ENCODE results near the gene COQ6.
"Not testable (repeated sequence)": the region's sequence is repeated elsewhere in the genome, so short reads cannot be mapped to it uniquely, and the experiment has no call there.

The COQ6 gene

GRCh38 chr14:73977896-73978295 is 27.8 kb downstream of the COQ6 start:
- no peaks in the 10 kb centered on the region for H3K4me1 ChIP-seq (ENCODE audit: control insufficient read depth, insufficient read depth, low read length, unreplicated experiment)
- no peaks in the 10 kb centered on the region for H3K79me2 ChIP-seq (ENCODE audit: control insufficient read depth, insufficient read depth, low read length, unreplicated experiment)
- H3K4me3 ChIP-seq (ENCODE audit: low read depth, low read length), result no peak overlapping the region
- H3K27ac ChIP-seq (ENCODE audit: low read depth, low read length), result no peak overlapping the region
- no peak overlapping the region for H2AFZ ChIP-seq (ENCODE audit: low read length, unreplicated experiment)
- H3K36me3 ChIP-seq (ENCODE audit: insufficient read depth, low read length), result 0 out of 2 replicates have a peak, but pooled peaks cover 2% of the 10 kb centered on the region
- no peaks in the 10 kb centered on the region for H3K27me3 ChIP-seq (ENCODE audit: insufficient read depth, low read length)

- no peak overlapping the region for H3K4me3 ChIP-seq (ENCODE audit: low read depth, low read length)
- no peaks in the 10 kb centered on the region for H3K4me1 ChIP-seq (ENCODE audit: control insufficient read depth, insufficient read depth, low read length, unreplicated experiment)
- no peak overlapping the region for H3K27ac ChIP-seq (ENCODE audit: low read depth, low read length)
- no peaks in the 10 kb centered on the region for H3K79me2 ChIP-seq (ENCODE audit: control insufficient read depth, insufficient read depth, low read length, unreplicated experiment)
- H2AFZ ChIP-seq (ENCODE audit: low read length, unreplicated experiment), result no peak overlapping the region
- no peaks in the 10 kb centered on the region for H3K27me3 ChIP-seq (ENCODE audit: insufficient read depth, low read length)
- peaks cover 4% of the 10 kb centered on the region; the same call in 1 of the 2 replicates for H3K36me3 ChIP-seq (ENCODE audit: insufficient read depth, low read length)
Measured at GRCh38 chr14:73988065-73988464, 38.0 kb downstream of the COQ6 start.

- not testable (repeated sequence) for H2AFZ ChIP-seq (ENCODE audit: low read length, unreplicated experiment); H3K27ac ChIP-seq (ENCODE audit: low read depth, low read length); H3K4me1 ChIP-seq (ENCODE audit: control insufficient read depth, insufficient read depth, low read length, unreplicated experiment); H3K27me3 ChIP-seq (ENCODE audit: insufficient read depth, low read length); H3K4me3 ChIP-seq (ENCODE audit: low read depth, low read length); H3K36me3 ChIP-seq (ENCODE audit: insufficient read depth, low read length); H3K79me2 ChIP-seq (ENCODE audit: control insufficient read depth, insufficient read depth, low read length, unreplicated experiment)
Measured at GRCh38 chr14:73988656-73989055, 38.6 kb downstream of the COQ6 start.

GRCh38 chr14:73991092-73991491 is 41.0 kb downstream of the COQ6 start:
- Histone ChIP-seq H3K27me3 (ENCODE audit: insufficient read depth, low read length) (no peaks in the 10 kb centered on the region), H2AFZ (ENCODE audit: low read length, unreplicated experiment) (no peak overlapping the region), H3K4me3 (ENCODE audit: low read depth, low read length) (no peak overlapping the region), H3K27ac (ENCODE audit: low read depth, low read length) (no peak overlapping the region), H3K36me3 (ENCODE audit: insufficient read depth, low read length) (peaks cover 4% of the 10 kb centered on the region; the same call in 1 of the 2 replicates), H3K4me1 (ENCODE audit: control insufficient read depth, insufficient read depth, low read length, unreplicated experiment) (no peaks in the 10 kb centered on the region), H3K79me2 (ENCODE audit: control insufficient read depth, insufficient read depth, low read length, unreplicated experiment) (no peaks in the 10 kb centered on the region)

- not testable (repeated sequence) for H3K4me1 ChIP-seq (ENCODE audit: control insufficient read depth, insufficient read depth, low read length, unreplicated experiment); H3K27me3 ChIP-seq (ENCODE audit: insufficient read depth, low read length); H2AFZ ChIP-seq (ENCODE audit: low read length, unreplicated experiment); H3K79me2 ChIP-seq (ENCODE audit: control insufficient read depth, insufficient read depth, low read length, unreplicated experiment); H3K27ac ChIP-seq (ENCODE audit: low read depth, low read length); H3K36me3 ChIP-seq (ENCODE audit: insufficient read depth, low read length); H3K4me3 ChIP-seq (ENCODE audit: low read depth, low read length)
Measured at GRCh38 chr14:73994926-73995325, 44.8 kb downstream of the COQ6 start.

- H3K36me3 ChIP-seq (ENCODE audit: insufficient read depth, low read length), result 0 out of 2 replicates have a peak, but pooled peaks cover 3% of the 10 kb centered on the region
- no peak overlapping the region for H3K4me3 ChIP-seq (ENCODE audit: low read depth, low read length)
- H2AFZ ChIP-seq (ENCODE audit: low read length, unreplicated experiment), result no peak overlapping the region
- no peaks in the 10 kb centered on the region for H3K27me3 ChIP-seq (ENCODE audit: insufficient read depth, low read length)
- H3K4me1 ChIP-seq (ENCODE audit: control insufficient read depth, insufficient read depth, low read length, unreplicated experiment), result no peaks in the 10 kb centered on the region
- no peaks in the 10 kb centered on the region for H3K79me2 ChIP-seq (ENCODE audit: control insufficient read depth, insufficient read depth, low read length, unreplicated experiment)
- H3K27ac ChIP-seq (ENCODE audit: low read depth, low read length), result no peak overlapping the region
Measured at GRCh38 chr14:73995977-73996378, 45.9 kb downstream of the COQ6 start.

- H3K27ac ChIP-seq (ENCODE audit: low read depth, low read length), result no peak overlapping the region
- no peaks in the 10 kb centered on the region for H3K4me1 ChIP-seq (ENCODE audit: control insufficient read depth, insufficient read depth, low read length, unreplicated experiment)
- no peaks in the 10 kb centered on the region for H3K27me3 ChIP-seq (ENCODE audit: insufficient read depth, low read length)
Measured at GRCh38 chr14:73996731-73997107, 46.6 kb downstream of the COQ6 start.

GRCh38 chr14:73997108-73997943 is 47.2 kb downstream of the COQ6 start:
- Histone ChIP-seq H3K4me3 (ENCODE audit: low read depth, low read length) (no peak overlapping the region), H3K27ac (ENCODE audit: low read depth, low read length) (no peak overlapping the region), H2AFZ (ENCODE audit: low read length, unreplicated experiment) (no peak overlapping the region), H3K4me1 (ENCODE audit: control insufficient read depth, insufficient read depth, low read length, unreplicated experiment) (no peaks in the 10 kb centered on the region), H3K27me3 (ENCODE audit: insufficient read depth, low read length) (no peaks in the 10 kb centered on the region), H3K36me3 (ENCODE audit: insufficient read depth, low read length) (0 out of 2 replicates have a peak, but pooled peaks cover 3% of the 10 kb centered on the region), H3K79me2 (ENCODE audit: control insufficient read depth, insufficient read depth, low read length, unreplicated experiment) (no peaks in the 10 kb centered on the region)

More at GRCh38 chr14:73996731-73997107, 46.6 kb downstream of the COQ6 start:
- no peaks in the 10 kb centered on the region for H3K79me2 ChIP-seq (ENCODE audit: control insufficient read depth, insufficient read depth, low read length, unreplicated experiment)
- H2AFZ ChIP-seq (ENCODE audit: low read length, unreplicated experiment), result no peak overlapping the region
- H3K4me3 ChIP-seq (ENCODE audit: low read depth, low read length), result no peak overlapping the region
- H3K36me3 ChIP-seq (ENCODE audit: insufficient read depth, low read length), result 0 out of 2 replicates have a peak, but pooled peaks cover 3% of the 10 kb centered on the region

GRCh38 chr14:73997944-73998447 is 47.9 kb downstream of the COQ6 start:
- Histone ChIP-seq H3K4me1 (ENCODE audit: control insufficient read depth, insufficient read depth, low read length, unreplicated experiment) (no peaks in the 10 kb centered on the region), H3K27ac (ENCODE audit: low read depth, low read length) (no peak overlapping the region), H3K27me3 (ENCODE audit: insufficient read depth, low read length) (no peaks in the 10 kb centered on the region), H3K36me3 (ENCODE audit: insufficient read depth, low read length) (0 out of 2 replicates have a peak, but pooled peaks cover 3% of the 10 kb centered on the region), H3K4me3 (ENCODE audit: low read depth, low read length) (no peak overlapping the region), H2AFZ (ENCODE audit: low read length, unreplicated experiment) (no peak overlapping the region), H3K79me2 (ENCODE audit: control insufficient read depth, insufficient read depth, low read length, unreplicated experiment) (no peaks in the 10 kb centered on the region)

- no peak overlapping the region for H2AFZ ChIP-seq (ENCODE audit: low read length, unreplicated experiment)
- H3K4me1 ChIP-seq (ENCODE audit: control insufficient read depth, insufficient read depth, low read length, unreplicated experiment), result no peaks in the 10 kb centered on the region
- H3K36me3 ChIP-seq (ENCODE audit: insufficient read depth, low read length), result 0 out of 2 replicates have a peak, but pooled peaks cover 3% of the 10 kb centered on the region
- no peak overlapping the region for H3K27ac ChIP-seq (ENCODE audit: low read depth, low read length)
- no peaks in the 10 kb centered on the region for H3K79me2 ChIP-seq (ENCODE audit: control insufficient read depth, insufficient read depth, low read length, unreplicated experiment)
- no peaks in the 10 kb centered on the region for H3K27me3 ChIP-seq (ENCODE audit: insufficient read depth, low read length)
- no peak overlapping the region for H3K4me3 ChIP-seq (ENCODE audit: low read depth, low read length)
Measured at GRCh38 chr14:73998726-73999125, 48.6 kb downstream of the COQ6 start.

GRCh38 chr14:74005664-74006063 is 55.6 kb downstream of the COQ6 start:
- not testable (repeated sequence) for H3K27ac ChIP-seq (ENCODE audit: low read depth, low read length); H3K4me1 ChIP-seq (ENCODE audit: control insufficient read depth, insufficient read depth, low read length, unreplicated experiment); H3K36me3 ChIP-seq (ENCODE audit: insufficient read depth, low read length); H3K79me2 ChIP-seq (ENCODE audit: control insufficient read depth, insufficient read depth, low read length, unreplicated experiment); H3K27me3 ChIP-seq (ENCODE audit: insufficient read depth, low read length); H3K4me3 ChIP-seq (ENCODE audit: low read depth, low read length); H2AFZ ChIP-seq (ENCODE audit: low read length, unreplicated experiment)
